Activated T-cell treated with anti-CD3 and anti-CD28 coated beads for 4 hours (primary cell): ENCODE data around the gene C11orf71.

Experiments used
- DNase-seq: peaks from one replicate; pipeline ENCODE4 v3.0.0-alpha.2; 2020

Gene C11orf71, protein sequence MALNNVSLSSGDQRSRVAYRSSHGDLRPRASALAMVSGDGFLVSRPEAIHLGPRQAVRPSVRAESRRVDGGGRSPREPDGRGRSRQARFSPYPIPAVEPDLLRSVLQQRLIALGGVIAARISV

DNA sequence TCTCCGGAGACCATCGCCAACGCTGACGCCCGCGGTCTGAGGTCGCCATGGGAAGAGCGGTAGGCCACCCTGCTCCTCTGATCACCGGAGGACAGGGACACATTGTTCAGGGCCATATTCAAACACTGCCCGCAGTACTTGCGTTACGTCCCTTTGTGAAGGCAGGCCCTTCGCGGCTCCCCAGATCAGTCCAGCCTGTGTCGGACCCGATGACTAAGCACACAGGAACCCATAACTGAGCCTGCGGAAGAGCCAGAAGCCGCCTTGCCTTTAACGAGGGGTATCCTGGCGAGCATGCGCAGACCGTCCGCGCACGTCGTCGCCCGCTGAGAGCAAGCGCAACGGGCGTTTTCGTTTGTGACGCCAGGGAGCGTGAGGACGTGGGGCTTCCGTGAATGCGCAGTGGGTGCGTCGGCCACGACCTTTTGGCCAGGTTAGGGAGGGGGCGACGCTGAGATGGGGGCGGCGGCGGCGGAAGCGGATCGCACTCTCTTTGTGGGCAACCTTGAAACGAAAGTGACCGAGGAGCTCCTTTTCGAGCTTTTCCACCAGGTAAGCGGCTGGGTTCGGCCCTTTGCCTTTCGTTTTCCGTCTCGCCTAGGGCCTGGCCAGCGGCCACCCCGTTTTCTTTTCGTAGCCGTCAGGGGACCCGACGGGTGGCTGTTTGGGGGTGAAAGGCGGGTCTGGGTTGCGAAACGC, at the start of gene C11orf71, which contains the start of gene RBM7:
TSS of gene C11orf71 (minus strand) at position 296 of the 699 bp plus-strand sequence. CDS start at position 116, 180 bp downstream.
TSS of gene RBM7 (plus strand) at position 451 of the 699 bp plus-strand sequence. CDS start at position 457, 6 bp downstream.
- DNase-seq, result peak; percentile 96

DNA sequence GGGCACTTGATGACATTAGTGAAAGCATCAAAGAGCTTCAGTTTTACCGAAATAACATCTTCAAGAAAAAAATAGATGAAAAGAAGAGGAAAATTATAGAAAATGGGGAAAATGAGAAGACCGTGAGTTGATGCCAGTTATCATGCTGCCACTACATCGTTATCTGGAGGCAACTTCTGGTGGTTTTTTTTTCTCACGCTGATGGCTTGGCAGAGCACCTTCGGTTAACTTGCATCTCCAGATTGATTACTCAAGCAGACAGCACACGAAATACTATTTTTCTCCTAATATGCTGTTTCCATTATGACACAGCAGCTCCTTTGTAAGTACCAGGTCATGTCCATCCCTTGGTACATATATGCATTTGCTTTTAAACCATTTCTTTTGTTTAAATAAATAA, 49.5 kb upstream of the C11orf71 start:
- no peak for DNase-seq

- no peak for DNase-seq
Observed at GRCh38 chr11:114448749-114449482, 48.6 kb upstream of the C11orf71 start.

- no peak for DNase-seq
Observed at GRCh38 chr11:114447892-114448291, 47.6 kb upstream of the C11orf71 start.

GRCh38 chr11:114447444-114447843, 47.1 kb upstream of the C11orf71 start:
- DNase-seq, result no peak

DNA sequence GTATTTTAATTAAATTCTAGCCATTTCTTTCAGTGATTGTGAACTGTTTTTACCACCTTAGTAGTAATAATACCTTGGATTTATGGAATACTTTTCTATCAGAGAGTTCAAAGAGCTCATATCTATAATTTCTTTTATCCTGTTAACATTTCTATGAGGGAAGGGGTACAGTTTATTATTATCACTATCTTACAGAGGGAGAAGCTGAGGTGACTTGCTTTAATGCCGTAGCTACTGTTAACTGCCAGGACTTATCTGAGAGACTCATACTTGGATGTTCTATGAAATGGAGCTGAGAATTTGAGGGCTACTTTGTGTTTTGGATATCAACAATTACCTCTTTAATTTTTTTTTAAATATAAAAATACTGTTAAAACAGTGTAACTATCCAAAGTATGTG, 42.2 kb upstream of the C11orf71 start:
- DNase-seq, result no peak

GRCh38 chr11:114441921-114442320, 41.6 kb upstream of the C11orf71 start:
- DNase-seq, result no peak

GRCh38 chr11:114440971-114441763, 40.9 kb upstream of the C11orf71 start:
- DNase-seq, result no peak

GRCh38 chr11:114440121-114440860, 40.0 kb upstream of the C11orf71 start:
- no peak for DNase-seq

- DNase-seq, result peak; percentile 88
Observed at GRCh38 chr11:114439229-114440120, 39.2 kb upstream of the C11orf71 start, which contains the start of gene REXO2. Gene REXO2, plus strand, starts transcription at chr11:114439467. Its CDS starts 62 bp downstream, at chr11:114439529.

DNA sequence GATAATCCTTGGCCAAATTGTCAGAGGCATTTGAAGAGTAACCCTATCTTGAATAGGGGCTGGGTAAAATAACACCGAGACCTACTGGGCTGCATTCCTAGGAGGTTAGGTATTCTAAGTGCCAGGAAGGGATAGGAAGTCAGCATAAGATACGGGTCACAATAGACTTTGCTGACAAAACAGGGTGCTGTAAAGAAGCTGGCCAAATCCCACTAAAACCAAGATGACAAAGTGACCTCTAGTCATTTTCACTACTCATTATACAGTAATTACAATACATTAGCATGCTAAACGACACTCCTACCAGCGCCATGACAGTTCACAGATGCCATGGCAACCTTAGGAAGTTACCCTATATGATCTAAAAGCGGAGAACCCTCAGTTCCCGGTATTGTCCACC, 38.0 kb upstream of the C11orf71 start:
- no peak for DNase-seq

DNA sequence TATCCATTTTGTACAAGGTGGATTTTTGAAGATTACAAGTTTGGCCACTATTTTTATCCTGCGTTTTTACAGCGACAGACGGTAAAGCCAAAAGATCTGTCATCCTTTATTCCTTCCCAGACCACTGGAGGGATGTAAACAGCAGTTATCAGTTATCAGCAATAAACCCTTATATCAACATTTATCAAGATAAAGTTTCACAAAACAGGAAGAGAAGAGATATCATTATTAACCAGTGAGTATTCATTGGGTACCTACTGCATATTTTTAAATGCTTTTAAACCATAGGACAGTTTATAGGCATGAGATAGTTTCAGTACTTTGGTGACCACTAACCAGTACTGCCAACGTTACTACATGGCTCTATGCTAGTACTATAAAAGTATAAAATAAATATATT, 33.1 kb upstream of the C11orf71 start:
- no peak for DNase-seq

- DNase-seq, result no peak
Observed at GRCh38 chr11:114432893-114433292, 32.6 kb upstream of the C11orf71 start.

GRCh38 chr11:114430290-114430689, 30.0 kb upstream of the C11orf71 start:
- no peak for DNase-seq

GRCh38 chr11:114426280-114426679, 26.0 kb upstream of the C11orf71 start:
- DNase-seq, result no peak

GRCh38 chr11:114416441-114416961, 16.2 kb upstream of the C11orf71 start:
- DNase-seq, result no peak

- no peak for DNase-seq
Observed at GRCh38 chr11:114413958-114414357, 13.6 kb upstream of the C11orf71 start.

DNA sequence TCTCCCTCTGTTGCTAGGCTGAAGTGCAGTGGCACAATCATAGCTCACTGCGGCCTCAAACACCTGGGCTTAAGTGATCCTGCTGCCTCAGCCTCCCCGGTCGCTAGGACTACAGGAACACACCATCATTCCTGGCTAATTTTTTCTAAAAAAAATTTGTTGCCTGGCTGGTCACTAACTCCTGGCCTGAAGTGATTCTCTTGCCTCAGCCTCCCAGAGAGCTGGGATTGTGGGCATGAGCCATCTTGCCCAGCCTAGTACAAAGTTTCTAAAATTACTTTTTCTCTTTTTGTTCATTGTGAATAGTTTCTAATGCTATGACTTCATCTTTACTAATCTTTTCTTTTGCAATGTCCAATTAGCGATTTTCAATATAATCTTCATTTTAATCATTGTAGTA, 12.6 kb upstream of the C11orf71 start:
- DNase-seq, result no peak

DNA sequence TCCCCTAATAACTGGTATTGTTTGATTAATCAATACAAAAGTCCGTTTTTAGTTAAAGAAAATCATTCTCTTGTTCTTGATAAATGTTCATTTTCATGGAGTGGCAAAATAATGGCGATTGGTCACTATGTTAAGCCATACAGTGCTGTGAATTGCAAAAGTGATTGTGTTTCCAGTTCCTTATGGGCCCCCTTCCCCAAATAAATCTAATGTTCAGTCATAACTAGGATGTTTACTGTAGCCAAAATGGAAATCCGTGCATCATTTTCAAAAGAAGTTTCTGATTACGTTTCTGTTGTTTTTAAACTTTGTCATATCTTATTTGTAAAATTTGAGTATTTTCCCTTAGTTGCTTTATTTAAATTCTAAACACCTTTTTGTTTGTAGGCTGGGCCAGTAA, 1.0 kb upstream of the C11orf71 start:
- no peak for DNase-seq

DNA sequence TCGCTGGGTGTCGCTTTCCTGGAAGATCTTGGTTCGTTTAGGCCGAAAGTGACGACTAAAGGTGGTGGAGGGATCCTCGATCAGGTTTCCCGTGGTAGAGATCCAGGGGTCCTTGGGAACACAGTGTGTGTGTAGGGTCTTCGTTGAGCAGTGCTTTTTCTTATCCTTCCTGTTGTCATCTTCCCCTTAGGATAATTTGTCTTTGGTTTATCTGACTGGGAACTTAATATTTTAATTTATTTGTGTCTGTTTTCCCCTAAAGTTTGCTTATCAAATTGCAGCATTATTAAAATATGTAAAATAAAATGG, 558 bp upstream of the C11orf71 start:
- DNase-seq, result no peak
